Activated B cell treated with CpG ODN at 0.5 μM for 24 hours (primary cell): Measurements from ENCODE around the gene KLHL12. TPM values are rescaled to one million over a fixed set of nuclear protein-coding genes. Genes with fewer than 3 reads are reported as not detected.

Experiments
- ATAC-seq: fragments of 200-7000 bp; cut with Tn5 transposase; one replicate; pipeline ENCODE4 v1.10.0; 2021; ENCODE audit warnings: low read depth, mild to moderate bottlenecking, moderate library complexity
- CTCF ChIA-PET: fragments of 350-600 bp; sonication (Branson Sonifier 250); formaldehyde crosslinking; loops from one replicate; lab custom pipeline; 2021; ENCODE audit warnings: antibody characterized with exemption; lab: Charles Lee
- POLR2A ChIA-PET: fragments of 350-600 bp; sonication (Branson Sonifier 250); formaldehyde crosslinking; loops from one replicate; lab custom pipeline; 2021; ENCODE audit warnings: antibody characterized with exemption; lab: Charles Lee
- DNase-seq: peaks from one replicate; pipeline ENCODE4 v3.0.0; 2022
- H3K27ac Mint-ChIP-seq: one replicate; pipeline ENCODE4 v1.8.0; 2020; ENCODE audit warnings: mixed read lengths
- H3K27me3 Mint-ChIP-seq: one replicate; pipeline ENCODE4 v1.8.0; 2021; ENCODE audit warnings: mixed read lengths
- H3K36me3 Mint-ChIP-seq: one replicate; pipeline ENCODE4 v1.8.0; 2021; ENCODE audit warnings: low read depth, mixed read lengths
- H3K4me1 Mint-ChIP-seq: one replicate; pipeline ENCODE4 v1.8.0; 2021; ENCODE audit warnings: mixed read lengths
- H3K4me3 Mint-ChIP-seq: one replicate; pipeline ENCODE4 v1.8.0; 2020; ENCODE audit warnings: mild to moderate bottlenecking, mixed read lengths
- H3K9me3 Mint-ChIP-seq: one replicate; pipeline ENCODE4 v1.8.0; 2020; ENCODE audit warnings: mixed read lengths
- intact Hi-C: fragments of 100-400 bp; cut with micrococcal nuclease; formaldehyde crosslinking; loops from one replicate; pipeline ENCODE4 v1.15.1; 2024
- total RNA-seq: library from RNA; stranded (reverse); gene quantifications from 2 replicates; pipeline ENCODE4 v1.2.3, GENCODE V29; 2022
- TF ChIP-seq, protein P1 (sequence below): fragments of 200-600 bp; IDR thresholded peaks from one replicate; pipeline ENCODE4 v1.8.0; 2022; ENCODE audit warnings: antibody characterized with exemption, mild to moderate bottlenecking

Gene KLHL12
- total RNA-seq, 1 donor from 2014 or later = 30.8 TPM

GRCh38 chr1:202957733-202958543 lies 30.9 kb upstream of the KLHL12 start, which contains the start of gene ADIPOR1:
Gene ADIPOR1, minus strand, starts transcription at chr1:202958312. Its CDS starts 7,242 bp downstream, at chr1:202951070.
- Mint-ChIP-seq H3K36me3 (peaks cover 27% of the 10 kb centered on the region), H3K4me1 (peaks cover 34% of the 10 kb centered on the region), H3K27ac (peak within 1 kb of the TSS; percentile 86), H3K4me3 (peak within 1 kb of the TSS; percentile 90), H3K27me3 (no peaks in the 10 kb centered on the region), H3K9me3 (no peaks in the 10 kb centered on the region)
- TF ChIP-seq, protein P1, sequence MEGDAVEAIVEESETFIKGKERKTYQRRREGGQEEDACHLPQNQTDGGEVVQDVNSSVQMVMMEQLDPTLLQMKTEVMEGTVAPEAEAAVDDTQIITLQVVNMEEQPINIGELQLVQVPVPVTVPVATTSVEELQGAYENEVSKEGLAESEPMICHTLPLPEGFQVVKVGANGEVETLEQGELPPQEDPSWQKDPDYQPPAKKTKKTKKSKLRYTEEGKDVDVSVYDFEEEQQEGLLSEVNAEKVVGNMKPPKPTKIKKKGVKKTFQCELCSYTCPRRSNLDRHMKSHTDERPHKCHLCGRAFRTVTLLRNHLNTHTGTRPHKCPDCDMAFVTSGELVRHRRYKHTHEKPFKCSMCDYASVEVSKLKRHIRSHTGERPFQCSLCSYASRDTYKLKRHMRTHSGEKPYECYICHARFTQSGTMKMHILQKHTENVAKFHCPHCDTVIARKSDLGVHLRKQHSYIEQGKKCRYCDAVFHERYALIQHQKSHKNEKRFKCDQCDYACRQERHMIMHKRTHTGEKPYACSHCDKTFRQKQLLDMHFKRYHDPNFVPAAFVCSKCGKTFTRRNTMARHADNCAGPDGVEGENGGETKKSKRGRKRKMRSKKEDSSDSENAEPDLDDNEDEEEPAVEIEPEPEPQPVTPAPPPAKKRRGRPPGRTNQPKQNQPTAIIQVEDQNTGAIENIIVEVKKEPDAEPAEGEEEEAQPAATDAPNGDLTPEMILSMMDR = no peak
- peak; percentile 92 for DNase-seq
- intact Hi-C loops = loop anchor here (1.0 to 2.0 kb wide), 5 partner anchors 9 to 69 kb away; partner anchors contain the start of genes CYB5R1, KLHL12, RABIF and TMEM183A
- ATAC-seq = peak; percentile 99
- CTCF ChIA-PET = no interaction called here
- POLR2A ChIA-PET = interaction anchor here (0.6 to 1.0 kb wide), 3 partner anchors 10 to 71 kb away, joined by 3 to 6 read pairs (median 4); partner anchors contain the start of gene KLHL12

DNA sequence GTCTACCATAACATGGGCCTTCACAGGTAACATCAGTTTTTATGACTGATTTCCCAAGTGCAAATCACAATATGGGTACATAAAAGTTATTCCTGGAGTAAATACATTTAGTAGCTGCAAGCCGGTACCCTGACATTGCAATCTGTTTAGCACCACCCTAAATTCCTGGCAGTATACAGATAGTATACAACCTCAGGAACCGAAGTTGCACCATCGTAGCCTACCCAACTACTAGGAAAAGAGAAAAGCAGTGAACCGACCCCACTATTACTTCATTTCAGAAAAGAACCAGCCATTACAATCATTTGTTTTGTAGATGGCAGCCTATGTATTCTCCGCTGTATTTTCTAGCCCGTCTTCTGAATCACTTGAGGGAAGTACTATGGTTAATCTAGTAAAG lies 29.9 kb upstream of the KLHL12 start:
- Mint-ChIP-seq H3K9me3 (no peaks in the 10 kb centered on the region), H3K27me3 (no peaks in the 10 kb centered on the region), H3K27ac (peak overlapping the region; percentile 47), H3K4me3 (peak overlapping the region; percentile 84), H3K4me1 (peaks cover 40% of the 10 kb centered on the region), H3K36me3 (peaks cover 23% of the 10 kb centered on the region)
- ATAC-seq = no peak
- DNase-seq = no peak
- ChIA-PET POLR2A (interaction anchor here (0.6 kb wide), 1 partner anchor 36 kb away, joined by 4 read pairs; no protein-coding TSS in a partner anchor), CTCF (no interaction called here)
- intact Hi-C loops = no loop called here
- TF ChIP-seq, protein P1 = no peak

GRCh38 chr1:202954057-202954745 lies 27.2 kb upstream of the KLHL12 start:
- intact Hi-C loops = no loop called here
- H3K27me3 Mint-ChIP-seq = no peaks in the 10 kb centered on the region
- DNase-seq = no peak
- POLR2A ChIA-PET = interaction anchor here (0.7 to 1.1 kb wide), 2 partner anchors 51 to 52 kb away, joined by 3 to 5 read pairs; no protein-coding TSS in a partner anchor
- peaks cover 37% of the 10 kb centered on the region for H3K36me3 Mint-ChIP-seq
- TF ChIP-seq, protein P1 = no peak
- CTCF ChIA-PET = interaction anchor here (0.7 kb wide), 1 partner anchor 56 kb away, joined by 3 read pairs; no protein-coding TSS in a partner anchor
- no peak overlapping the region for H3K4me3 Mint-ChIP-seq
- no peak for ATAC-seq
- no peak overlapping the region for H3K27ac Mint-ChIP-seq
- peaks cover 40% of the 10 kb centered on the region for H3K4me1 Mint-ChIP-seq
- no peaks in the 10 kb centered on the region for H3K9me3 Mint-ChIP-seq

DNA sequence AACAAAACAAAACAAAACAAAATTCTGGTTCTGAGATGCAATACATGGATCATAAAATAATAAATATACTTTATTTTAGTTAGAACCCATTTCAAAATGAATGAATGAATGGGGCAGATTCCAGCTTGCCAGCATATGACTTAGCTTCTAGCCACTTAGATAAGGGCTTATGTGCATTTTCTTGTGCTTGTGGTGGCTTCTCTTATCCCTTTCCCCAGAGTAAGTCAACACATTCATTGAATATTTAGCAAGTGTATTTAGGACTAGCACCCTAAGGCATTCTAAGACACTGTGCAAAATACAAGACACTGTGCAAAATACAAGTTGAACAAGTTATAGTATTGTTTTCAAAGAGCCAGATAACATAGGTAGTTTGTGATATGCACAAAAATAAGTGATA lies 26.4 kb upstream of the KLHL12 start:
- Mint-ChIP-seq H3K9me3 (no peaks in the 10 kb centered on the region), H3K4me1 (peaks cover 34% of the 10 kb centered on the region), H3K4me3 (no peak overlapping the region), H3K27me3 (no peaks in the 10 kb centered on the region), H3K27ac (no peak overlapping the region), H3K36me3 (peaks cover 44% of the 10 kb centered on the region)
- ChIA-PET CTCF (no interaction called here), POLR2A (no interaction called here)
- DNase-seq = no peak
- ATAC-seq = no peak
- intact Hi-C loops = no loop called here
- TF ChIP-seq, protein P1 = no peak

- ChIA-PET POLR2A (no interaction called here), CTCF (no interaction called here)
- H3K27me3 Mint-ChIP-seq = no peaks in the 10 kb centered on the region
- no peak overlapping the region for H3K4me3 Mint-ChIP-seq
- no peak overlapping the region for H3K27ac Mint-ChIP-seq
- peaks cover 33% of the 10 kb centered on the region for H3K4me1 Mint-ChIP-seq
- H3K9me3 Mint-ChIP-seq = no peaks in the 10 kb centered on the region
- H3K36me3 Mint-ChIP-seq = peaks cover 50% of the 10 kb centered on the region
- TF ChIP-seq, protein P1 = no peak
- ATAC-seq (no peak), DNase-seq (no peak)
- intact Hi-C loops = no loop called here
Observed at GRCh38 chr1:202952818-202953217, 25.8 kb upstream of the KLHL12 start.
